ENCODE data around the gene KIF26A.

KIF26A gene

GRCh38 chr14:104179564-104180129, 41.3 kb downstream of the KIF26A start:
- Histone ChIP-seq H3K4me1 (ENCODE audit: low read length) (no peaks in the 10 kb centered on the region), H3K27ac (ENCODE audit: low read length) (no peak overlapping the region), H3K4me3 (ENCODE audit: low read length) (no peak overlapping the region), H4K20me1 (ENCODE audit: insufficient read depth, low read length) (no peaks in the 10 kb centered on the region), H3K4me2 (ENCODE audit: low read length) (no peak overlapping the region), H3K27me3 (ENCODE audit: low read depth, low read length) (no peaks in the 10 kb centered on the region), H3K36me3 (replicated peaks; ENCODE audit: low read depth, low read length) (no peaks in the 10 kb centered on the region), H3K9ac (ENCODE audit: low read length) (no peak overlapping the region), H3K9me3 (ENCODE audit: insufficient read depth, low read length) (no peaks in the 10 kb centered on the region), H3K79me2 (ENCODE audit: low read length) (no peaks in the 10 kb centered on the region), H2AFZ (ENCODE audit: low read depth, low read length) (no peak overlapping the region)
- TF ChIP-seq EZH2phosphoT487 (IDR thresholded peaks at IDR 0.05; ENCODE audit: low read depth) (no peak), CTCF (IDR thresholded peaks at IDR 0.05; ENCODE audit: low read depth, low read length) (no peak)

GRCh38 chr14:104180561-104181165, 42.3 kb downstream of the KIF26A start:
- Histone ChIP-seq H3K9ac (ENCODE audit: low read length) (no peak overlapping the region), H3K36me3 (replicated peaks; ENCODE audit: low read depth, low read length) (no peaks in the 10 kb centered on the region), H3K4me3 (ENCODE audit: low read length) (no peak overlapping the region), H3K4me2 (ENCODE audit: low read length) (no peak overlapping the region), H3K4me1 (ENCODE audit: low read length) (no peaks in the 10 kb centered on the region), H3K79me2 (ENCODE audit: low read length) (no peaks in the 10 kb centered on the region), H4K20me1 (ENCODE audit: insufficient read depth, low read length) (no peaks in the 10 kb centered on the region), H2AFZ (ENCODE audit: low read depth, low read length) (no peak overlapping the region), H3K9me3 (ENCODE audit: insufficient read depth, low read length) (no peaks in the 10 kb centered on the region), H3K27ac (ENCODE audit: low read length) (no peak overlapping the region), H3K27me3 (ENCODE audit: low read depth, low read length) (no peaks in the 10 kb centered on the region)
- TF ChIP-seq CTCF (IDR thresholded peaks at IDR 0.05; ENCODE audit: low read depth, low read length) = no peak
- no peak for TF ChIP-seq EZH2phosphoT487 (IDR thresholded peaks at IDR 0.05; ENCODE audit: low read depth)

GRCh38 chr14:104181761-104182530, 43.6 kb downstream of the KIF26A start:
- no peaks in the 10 kb centered on the region for H3K79me2 ChIP-seq (ENCODE audit: low read length)
- no peaks in the 10 kb centered on the region for H3K36me3 ChIP-seq (replicated peaks; ENCODE audit: low read depth, low read length)
- TF ChIP-seq CTCF (IDR thresholded peaks at IDR 0.05; ENCODE audit: low read depth, low read length) (no peak), EZH2phosphoT487 (IDR thresholded peaks at IDR 0.05; ENCODE audit: low read depth) (no peak)
- no peak overlapping the region for H3K9ac ChIP-seq (ENCODE audit: low read length)
- H3K9me3 ChIP-seq (ENCODE audit: insufficient read depth, low read length) = no peaks in the 10 kb centered on the region
- no peaks in the 10 kb centered on the region for H3K27me3 ChIP-seq (ENCODE audit: low read depth, low read length)
- H2AFZ ChIP-seq (ENCODE audit: low read depth, low read length) = no peak overlapping the region
- H3K27ac ChIP-seq (ENCODE audit: low read length) = no peak overlapping the region
- no peaks in the 10 kb centered on the region for H4K20me1 ChIP-seq (ENCODE audit: insufficient read depth, low read length)
- H3K4me2 ChIP-seq (ENCODE audit: low read length) = no peak overlapping the region
- no peaks in the 10 kb centered on the region for H3K4me1 ChIP-seq (ENCODE audit: low read length)
- H3K4me3 ChIP-seq (ENCODE audit: low read length) = no peak overlapping the region

GRCh38 chr14:104182857-104183425, 44.6 kb downstream of the KIF26A start:
- Histone ChIP-seq H3K9me3 (ENCODE audit: insufficient read depth, low read length) (no peaks in the 10 kb centered on the region), H3K27me3 (ENCODE audit: low read depth, low read length) (no peaks in the 10 kb centered on the region), H3K27ac (ENCODE audit: low read length) (no peak overlapping the region), H3K4me3 (ENCODE audit: low read length) (no peak overlapping the region), H3K4me2 (ENCODE audit: low read length) (no peak overlapping the region), H3K36me3 (replicated peaks; ENCODE audit: low read depth, low read length) (no peaks in the 10 kb centered on the region), H2AFZ (ENCODE audit: low read depth, low read length) (no peak overlapping the region), H3K4me1 (ENCODE audit: low read length) (no peaks in the 10 kb centered on the region), H3K9ac (ENCODE audit: low read length) (no peak overlapping the region), H4K20me1 (ENCODE audit: insufficient read depth, low read length) (no peaks in the 10 kb centered on the region), H3K79me2 (ENCODE audit: low read length) (no peaks in the 10 kb centered on the region)
- TF ChIP-seq EZH2phosphoT487 (IDR thresholded peaks at IDR 0.05; ENCODE audit: low read depth) = no peak
- TF ChIP-seq CTCF (IDR thresholded peaks at IDR 0.05; ENCODE audit: low read depth, low read length) = no peak

Measured in OCI-LY3 (cell line).